ENCODE measurements around the gene PCDHGA10. TPM values are rescaled to one million over a fixed set of nuclear protein-coding genes. Genes with fewer than 3 reads are reported as not detected.

The PCDHGA10 gene
- total RNA-seq, 2 donors from 2014 or later = 3.2 to 20.7 TPM

DNA sequence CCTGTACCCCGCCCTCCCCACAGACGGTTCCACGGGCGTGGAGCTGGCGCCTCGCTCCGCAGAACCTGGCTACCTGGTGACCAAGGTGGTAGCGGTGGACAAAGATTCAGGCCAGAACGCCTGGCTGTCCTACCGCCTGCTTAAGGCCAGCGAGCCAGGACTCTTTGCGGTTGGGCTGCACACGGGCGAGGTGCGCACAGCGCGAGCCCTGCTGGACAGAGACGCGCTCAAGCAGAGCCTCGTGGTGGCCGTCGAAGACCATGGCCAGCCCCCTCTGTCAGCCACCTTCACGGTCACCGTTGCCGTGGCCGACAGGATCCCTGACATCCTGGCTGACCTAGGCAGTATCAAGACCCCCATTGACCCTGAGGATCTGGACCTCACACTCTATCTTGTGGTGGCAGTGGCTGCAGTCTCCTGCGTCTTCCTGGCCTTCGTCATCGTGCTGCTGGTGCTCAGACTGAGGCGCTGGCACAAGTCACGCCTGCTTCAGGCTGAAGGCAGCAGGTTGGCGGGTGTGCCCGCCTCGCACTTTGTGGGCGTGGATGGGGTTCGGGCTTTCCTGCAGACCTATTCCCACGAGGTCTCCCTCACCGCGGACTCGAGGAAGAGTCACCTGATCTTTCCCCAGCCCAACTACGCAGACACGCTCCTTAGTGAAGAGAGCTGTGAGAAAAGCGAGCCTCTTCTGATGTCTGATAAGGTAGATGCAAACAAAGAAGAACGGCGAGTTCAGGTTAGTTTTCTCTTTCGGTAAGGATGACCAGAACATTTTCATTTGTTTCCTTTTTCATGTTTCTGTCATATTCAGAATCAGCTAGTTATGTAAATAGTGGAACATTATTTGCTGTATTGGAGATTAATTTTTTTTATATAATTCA, 46.5 kb upstream of the PCDHGA10 start:
- no peak overlapping the region for H3K9ac ChIP-seq (ENCODE audit: extremely low read depth, low read length, poor library complexity, severe bottlenecking)
- no peak for DNase-seq
- H3K27ac ChIP-seq (ENCODE audit: low read depth, low read length) = no peak overlapping the region
- peaks cover 43% of the 10 kb centered on the region for H3K9me3 ChIP-seq (ENCODE audit: control insufficient read depth, low read length)
- H3K4me1 ChIP-seq (ENCODE audit: control insufficient read depth, insufficient read depth, low read length) = no peaks in the 10 kb centered on the region
- H3K36me3 ChIP-seq (ENCODE audit: control insufficient read depth, insufficient read depth, low read length) = no peaks in the 10 kb centered on the region
- H3K27me3 ChIP-seq (ENCODE audit: control insufficient read depth, insufficient read depth, low read length, poor library complexity, severe bottlenecking) = no peaks in the 10 kb centered on the region
- peaks cover 68% of the 10 kb centered on the region for H3K9me3 Mint-ChIP-seq
- no peak overlapping the region for H3K4me3 Mint-ChIP-seq
- no peak overlapping the region for H3K27ac Mint-ChIP-seq
- TF ChIP-seq, protein P1, sequence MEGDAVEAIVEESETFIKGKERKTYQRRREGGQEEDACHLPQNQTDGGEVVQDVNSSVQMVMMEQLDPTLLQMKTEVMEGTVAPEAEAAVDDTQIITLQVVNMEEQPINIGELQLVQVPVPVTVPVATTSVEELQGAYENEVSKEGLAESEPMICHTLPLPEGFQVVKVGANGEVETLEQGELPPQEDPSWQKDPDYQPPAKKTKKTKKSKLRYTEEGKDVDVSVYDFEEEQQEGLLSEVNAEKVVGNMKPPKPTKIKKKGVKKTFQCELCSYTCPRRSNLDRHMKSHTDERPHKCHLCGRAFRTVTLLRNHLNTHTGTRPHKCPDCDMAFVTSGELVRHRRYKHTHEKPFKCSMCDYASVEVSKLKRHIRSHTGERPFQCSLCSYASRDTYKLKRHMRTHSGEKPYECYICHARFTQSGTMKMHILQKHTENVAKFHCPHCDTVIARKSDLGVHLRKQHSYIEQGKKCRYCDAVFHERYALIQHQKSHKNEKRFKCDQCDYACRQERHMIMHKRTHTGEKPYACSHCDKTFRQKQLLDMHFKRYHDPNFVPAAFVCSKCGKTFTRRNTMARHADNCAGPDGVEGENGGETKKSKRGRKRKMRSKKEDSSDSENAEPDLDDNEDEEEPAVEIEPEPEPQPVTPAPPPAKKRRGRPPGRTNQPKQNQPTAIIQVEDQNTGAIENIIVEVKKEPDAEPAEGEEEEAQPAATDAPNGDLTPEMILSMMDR (conservative IDR thresholded peaks at IDR 0.05) = no peak
- H3K4me1 Mint-ChIP-seq = no peaks in the 10 kb centered on the region
- WGBS, 2 experiments (ENCODE audit: insufficient coverage in 1 of 2, insufficient read length in 1 of 2) = 96% methylated on average over 43 to 46 of the region's 46 CpGs
- no peaks in the 10 kb centered on the region for H3K27me3 Mint-ChIP-seq (ENCODE audit: insufficient read depth)
- H3K36me3 Mint-ChIP-seq (ENCODE audit: low read depth) = peaks cover 47% of the 10 kb centered on the region
- H3K4me3 ChIP-seq (ENCODE audit: low read length) = no peak overlapping the region

DNA sequence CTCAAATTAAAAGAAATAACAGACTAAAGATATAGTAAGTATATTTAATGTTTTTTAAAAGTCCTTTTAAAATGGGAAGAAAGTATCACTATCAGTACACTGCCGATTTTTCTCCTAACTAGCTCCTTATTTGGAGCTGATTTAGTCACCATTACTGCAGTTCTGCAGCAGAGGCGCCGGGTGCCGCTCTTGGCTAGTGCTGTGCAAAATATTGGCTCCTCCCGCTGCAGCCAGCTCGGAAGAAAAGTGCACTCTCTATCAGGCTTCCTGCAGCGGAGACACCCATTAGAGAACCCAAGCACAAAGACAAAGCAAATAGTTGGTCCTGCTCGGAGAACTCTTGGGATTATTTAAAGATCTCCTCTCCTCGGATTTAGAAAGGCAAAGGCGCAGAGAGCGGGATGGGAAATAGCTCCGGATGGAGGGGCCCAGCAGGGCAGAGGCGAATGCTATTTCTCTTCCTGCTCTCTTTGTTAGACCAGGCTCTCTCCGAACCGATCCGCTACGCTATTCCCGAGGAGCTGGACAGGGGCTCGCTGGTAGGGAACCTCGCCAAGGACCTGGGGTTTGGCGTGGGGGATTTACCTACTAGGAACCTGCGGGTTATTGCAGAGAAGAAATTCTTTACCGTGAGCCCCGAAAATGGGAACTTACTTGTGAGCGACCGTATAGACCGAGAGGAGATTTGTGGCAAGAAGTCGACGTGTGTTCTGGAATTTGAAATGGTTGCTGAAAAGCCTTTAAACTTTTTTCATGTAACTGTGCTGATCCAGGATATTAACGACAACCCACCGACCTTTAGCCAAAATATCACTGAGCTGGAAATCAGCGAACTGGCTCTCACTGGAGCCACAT, 42.6 kb upstream of the PCDHGA10 start, which contains the start of gene PCDHGB3:
Gene PCDHGB3 (plus strand): TSS at position 249 of the 855 bp plus-strand sequence. CDS start 153 bp downstream, at position 402.
- TF ChIP-seq, protein P1 (conservative IDR thresholded peaks at IDR 0.05) = peak; percentile 63
- Mint-ChIP-seq H3K27me3 (ENCODE audit: insufficient read depth) (no peaks in the 10 kb centered on the region), H3K4me3 (peak within 1 kb of the TSS; percentile 40), H3K4me1 (no peaks in the 10 kb centered on the region), H3K27ac (no peak within 1 kb of the TSS), H3K36me3 (ENCODE audit: low read depth) (peaks cover 44% of the 10 kb centered on the region), H3K9me3 (peaks cover 62% of the 10 kb centered on the region)
- Histone ChIP-seq H3K4me3 (ENCODE audit: low read length) (no peak within 1 kb of the TSS), H3K4me1 (ENCODE audit: control insufficient read depth, insufficient read depth, low read length) (no peaks in the 10 kb centered on the region), H3K9ac (ENCODE audit: extremely low read depth, low read length, poor library complexity, severe bottlenecking) (no peak within 1 kb of the TSS), H3K9me3 (ENCODE audit: control insufficient read depth, low read length) (peaks cover 51% of the 10 kb centered on the region), H3K27ac (ENCODE audit: low read depth, low read length) (no peak within 1 kb of the TSS), H3K36me3 (ENCODE audit: control insufficient read depth, insufficient read depth, low read length) (no peaks in the 10 kb centered on the region), H3K27me3 (ENCODE audit: control insufficient read depth, insufficient read depth, low read length, poor library complexity, severe bottlenecking) (no peaks in the 10 kb centered on the region)
- 94 to 95% methylated on average over 32 of the region's 32 CpGs for WGBS, 2 experiments (ENCODE audit: insufficient coverage in 1 of 2, insufficient read length in 1 of 2)
- no peak for DNase-seq

DNA sequence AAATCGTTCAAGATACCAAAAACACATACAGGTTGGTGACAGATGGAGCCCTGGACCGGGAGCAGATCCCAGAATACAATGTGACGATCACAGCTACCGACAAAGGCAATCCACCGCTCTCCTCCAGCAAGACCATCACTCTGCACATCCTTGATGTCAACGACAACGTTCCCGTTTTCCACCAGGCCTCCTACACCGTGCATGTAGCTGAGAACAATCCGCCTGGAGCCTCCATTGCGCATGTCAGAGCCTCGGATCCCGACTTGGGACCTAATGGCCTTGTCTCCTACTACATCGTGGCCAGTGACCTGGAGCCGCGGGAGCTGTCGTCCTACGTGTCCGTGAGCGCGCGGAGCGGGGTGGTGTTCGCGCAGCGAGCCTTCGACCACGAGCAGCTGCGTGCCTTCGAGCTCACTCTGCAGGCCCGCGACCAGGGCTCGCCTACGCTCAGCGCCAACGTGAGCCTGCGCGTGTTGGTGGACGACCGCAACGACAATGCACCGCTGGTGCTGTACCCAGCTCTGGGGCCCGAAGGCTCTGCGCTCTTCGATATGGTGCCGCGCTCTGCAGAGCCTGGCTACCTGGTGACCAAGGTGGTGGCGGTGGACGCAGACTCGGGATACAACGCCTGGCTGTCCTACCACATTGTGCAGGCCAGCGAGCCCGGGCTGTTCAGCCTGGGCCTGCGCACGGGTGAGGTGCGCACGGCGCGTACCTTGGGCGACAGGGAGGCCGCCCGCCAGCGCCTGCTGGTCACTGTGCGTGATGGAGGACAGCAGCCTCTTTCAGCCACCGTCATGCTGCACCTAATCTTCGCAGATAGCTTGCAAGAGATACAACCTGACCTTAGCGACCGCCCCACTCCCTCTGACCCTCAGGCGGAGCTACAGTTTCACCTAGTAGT, 41.0 kb upstream of the PCDHGA10 start:
- no peaks in the 10 kb centered on the region for H3K4me1 ChIP-seq (ENCODE audit: control insufficient read depth, insufficient read depth, low read length)
- H3K4me1 Mint-ChIP-seq = no peaks in the 10 kb centered on the region
- H3K9ac ChIP-seq (ENCODE audit: extremely low read depth, low read length, poor library complexity, severe bottlenecking) = no peak overlapping the region
- H3K36me3 Mint-ChIP-seq (ENCODE audit: low read depth) = peaks cover 43% of the 10 kb centered on the region
- H3K36me3 ChIP-seq (ENCODE audit: control insufficient read depth, insufficient read depth, low read length) = no peaks in the 10 kb centered on the region
- no peak overlapping the region for H3K27ac Mint-ChIP-seq
- DNase-seq = no peak
- TF ChIP-seq, protein P1 (conservative IDR thresholded peaks at IDR 0.05) = no peak
- H3K27ac ChIP-seq (ENCODE audit: low read depth, low read length) = no peak overlapping the region
- no peaks in the 10 kb centered on the region for H3K27me3 ChIP-seq (ENCODE audit: control insufficient read depth, insufficient read depth, low read length, poor library complexity, severe bottlenecking)
- no peaks in the 10 kb centered on the region for H3K27me3 Mint-ChIP-seq (ENCODE audit: insufficient read depth)
- 95 to 96% methylated on average over 58 to 69 of the region's 69 CpGs for WGBS, 2 experiments (ENCODE audit: insufficient coverage in 1 of 2, insufficient read length in 1 of 2)
- H3K4me3 Mint-ChIP-seq = no peak overlapping the region
- H3K9me3 Mint-ChIP-seq = peaks cover 59% of the 10 kb centered on the region
- H3K4me3 ChIP-seq (ENCODE audit: low read length) = no peak overlapping the region
- H3K9me3 ChIP-seq (ENCODE audit: control insufficient read depth, low read length) = peaks cover 40% of the 10 kb centered on the region

All from endodermal cell (in vitro differentiated cells).